Smooth muscle cell (in vitro differentiated cells): ENCODE data around the gene MACROD1. TPM values are rescaled to one million over a fixed set of nuclear protein-coding genes. Genes with fewer than 3 reads are reported as not detected.

ENCODE experiments used
- DNase-seq: peaks from one replicate; lab custom pipeline; 2025; ENCODE audit not compliant: unreplicated experiment; lab: John Stamatoyannopoulos, UW
- H2AFZ ChIP-seq: fragments of 200-600 bp; sonication (generic); 2 replicates; pipeline ENCODE4 v1.6.0; 2016; ENCODE audit warnings: antibody characterized with exemption, low read depth, mild to moderate bottlenecking
- H3F3A ChIP-seq: fragments of 200-600 bp; sonication (generic); 2 replicates; pipeline ENCODE4 v1.6.0; 2017; ENCODE audit warnings: antibody characterized with exemption, low read depth
- H3K27ac ChIP-seq: fragments of 200-600 bp; sonication (generic); 2 replicates; pipeline ENCODE4 v1.5.1; 2016; ENCODE audit warnings: low read depth, mild to moderate bottlenecking
- H3K27me3 ChIP-seq: fragments of 200-600 bp; sonication (generic); 2 replicates; pipeline ENCODE4 v1.6.1; 2016; ENCODE audit warnings: low read depth, mild to moderate bottlenecking
- H3K36me3 ChIP-seq: fragments of 200-600 bp; sonication (generic); 2 replicates; pipeline ENCODE4 v1.5.1; 2016; ENCODE audit warnings: low read depth
- H3K4me1 ChIP-seq: fragments of 200-600 bp; sonication (generic); 2 replicates; pipeline ENCODE4 v1.5.1; 2016; ENCODE audit warnings: low read depth
- H3K4me2 ChIP-seq: fragments of 200-600 bp; sonication (generic); 2 replicates; pipeline ENCODE4 v1.6.0; 2016; ENCODE audit warnings: mild to moderate bottlenecking
- H3K4me3 ChIP-seq: fragments of 200-600 bp; sonication (generic); 2 replicates; pipeline ENCODE4 v1.5.1; 2016; ENCODE audit warnings: mild to moderate bottlenecking
- H3K79me2 ChIP-seq: fragments of 200-600 bp; sonication (generic); 2 replicates; pipeline ENCODE4 v1.6.0; 2016; ENCODE audit warnings: low read depth, mild to moderate bottlenecking
- H3K9ac ChIP-seq: fragments of 200-600 bp; sonication (generic); 2 replicates; pipeline ENCODE4 v1.6.0; 2016; ENCODE audit warnings: low read depth
- H3K9me3 ChIP-seq: fragments of 200-600 bp; sonication (generic); replicated peaks from 2 replicates; pipeline ENCODE4 v1.5.1; 2016; ENCODE audit warnings: low read depth
- H4K20me1 ChIP-seq: fragments of 200-600 bp; sonication (generic); 2 replicates; pipeline ENCODE4 v1.6.0; 2016; ENCODE audit warnings: low read depth
- WGBS: methylation state at CpG from one replicate; pipeline ENCODE4 v1.1.7; 2016; ENCODE audit warnings: low lambda C conversion rate; 5-methylcytosine and 5-hydroxymethylcytosine counted together
- polyA plus RNA-seq: library from polyadenylated mRNA; unstranded; fragments of >200 nt; fragmentation: Nextera tagmentation; extraction: Ambion mirVana; gene quantifications from 2 replicates; pipeline ENCODE4 v1.2.1, GENCODE V29; 2016
- total RNA-seq: library from RNA; depleted of rRNA; stranded (reverse); fragments of >200 nt; gene quantifications from 2 replicates; pipeline ENCODE4 v1.2.3, GENCODE V29; 2014
- TF ChIP-seq, protein P1 (sequence below): fragments of 200-600 bp; sonication (generic); IDR thresholded peaks from 2 replicates; pipeline ENCODE4 v1.5.1; 2017; ENCODE audit warnings: borderline replicate concordance, mild to moderate bottlenecking, antibody characterized with exemption; ENCODE audit not compliant: insufficient read depth, poor library complexity, severe bottlenecking

The MACROD1 gene
- total and polyA plus RNA-seq, 2 experiments from 2014 or later: 9.2 to 32.6 TPM

DNA sequence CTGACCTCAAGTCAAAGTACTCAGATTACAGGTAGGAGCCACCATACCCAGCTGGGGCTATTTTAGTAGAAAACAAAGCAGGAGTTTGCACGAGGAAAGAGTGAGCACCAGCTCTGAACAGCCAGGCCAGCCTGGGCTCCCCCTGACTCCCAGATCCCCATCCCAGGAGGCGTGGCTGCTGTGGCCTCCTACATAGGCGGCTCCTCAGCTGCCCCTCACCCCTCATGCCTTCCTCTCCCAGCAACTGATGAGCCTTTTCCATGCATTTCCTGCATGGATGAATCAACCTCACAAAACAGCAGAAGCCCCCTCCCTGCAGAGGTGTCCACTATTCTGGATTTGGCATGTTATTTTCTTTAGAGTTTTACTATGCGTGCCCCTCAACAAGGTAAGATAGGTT is 140.7 kb downstream of the MACROD1 start:
- no peak for DNase-seq
- TF ChIP-seq, protein P1, sequence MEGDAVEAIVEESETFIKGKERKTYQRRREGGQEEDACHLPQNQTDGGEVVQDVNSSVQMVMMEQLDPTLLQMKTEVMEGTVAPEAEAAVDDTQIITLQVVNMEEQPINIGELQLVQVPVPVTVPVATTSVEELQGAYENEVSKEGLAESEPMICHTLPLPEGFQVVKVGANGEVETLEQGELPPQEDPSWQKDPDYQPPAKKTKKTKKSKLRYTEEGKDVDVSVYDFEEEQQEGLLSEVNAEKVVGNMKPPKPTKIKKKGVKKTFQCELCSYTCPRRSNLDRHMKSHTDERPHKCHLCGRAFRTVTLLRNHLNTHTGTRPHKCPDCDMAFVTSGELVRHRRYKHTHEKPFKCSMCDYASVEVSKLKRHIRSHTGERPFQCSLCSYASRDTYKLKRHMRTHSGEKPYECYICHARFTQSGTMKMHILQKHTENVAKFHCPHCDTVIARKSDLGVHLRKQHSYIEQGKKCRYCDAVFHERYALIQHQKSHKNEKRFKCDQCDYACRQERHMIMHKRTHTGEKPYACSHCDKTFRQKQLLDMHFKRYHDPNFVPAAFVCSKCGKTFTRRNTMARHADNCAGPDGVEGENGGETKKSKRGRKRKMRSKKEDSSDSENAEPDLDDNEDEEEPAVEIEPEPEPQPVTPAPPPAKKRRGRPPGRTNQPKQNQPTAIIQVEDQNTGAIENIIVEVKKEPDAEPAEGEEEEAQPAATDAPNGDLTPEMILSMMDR: no peak
- Histone ChIP-seq H3K79me2 (no peaks in the 10 kb centered on the region), H3K4me3 (no peak overlapping the region), H3K27me3 (no peaks in the 10 kb centered on the region), H3K9me3 (no peaks in the 10 kb centered on the region), H3F3A (no peaks in the 10 kb centered on the region), H3K9ac (no peak overlapping the region), H2AFZ (no peak overlapping the region), H3K36me3 (no peaks in the 10 kb centered on the region), H3K4me1 (peaks cover 14% of the 10 kb centered on the region), H3K4me2 (no peak overlapping the region), H4K20me1 (peaks cover under 1% of the 10 kb centered on the region), H3K27ac (no peak overlapping the region)
- 61% methylated on average over 4 of the region's 4 CpGs for WGBS

DNA sequence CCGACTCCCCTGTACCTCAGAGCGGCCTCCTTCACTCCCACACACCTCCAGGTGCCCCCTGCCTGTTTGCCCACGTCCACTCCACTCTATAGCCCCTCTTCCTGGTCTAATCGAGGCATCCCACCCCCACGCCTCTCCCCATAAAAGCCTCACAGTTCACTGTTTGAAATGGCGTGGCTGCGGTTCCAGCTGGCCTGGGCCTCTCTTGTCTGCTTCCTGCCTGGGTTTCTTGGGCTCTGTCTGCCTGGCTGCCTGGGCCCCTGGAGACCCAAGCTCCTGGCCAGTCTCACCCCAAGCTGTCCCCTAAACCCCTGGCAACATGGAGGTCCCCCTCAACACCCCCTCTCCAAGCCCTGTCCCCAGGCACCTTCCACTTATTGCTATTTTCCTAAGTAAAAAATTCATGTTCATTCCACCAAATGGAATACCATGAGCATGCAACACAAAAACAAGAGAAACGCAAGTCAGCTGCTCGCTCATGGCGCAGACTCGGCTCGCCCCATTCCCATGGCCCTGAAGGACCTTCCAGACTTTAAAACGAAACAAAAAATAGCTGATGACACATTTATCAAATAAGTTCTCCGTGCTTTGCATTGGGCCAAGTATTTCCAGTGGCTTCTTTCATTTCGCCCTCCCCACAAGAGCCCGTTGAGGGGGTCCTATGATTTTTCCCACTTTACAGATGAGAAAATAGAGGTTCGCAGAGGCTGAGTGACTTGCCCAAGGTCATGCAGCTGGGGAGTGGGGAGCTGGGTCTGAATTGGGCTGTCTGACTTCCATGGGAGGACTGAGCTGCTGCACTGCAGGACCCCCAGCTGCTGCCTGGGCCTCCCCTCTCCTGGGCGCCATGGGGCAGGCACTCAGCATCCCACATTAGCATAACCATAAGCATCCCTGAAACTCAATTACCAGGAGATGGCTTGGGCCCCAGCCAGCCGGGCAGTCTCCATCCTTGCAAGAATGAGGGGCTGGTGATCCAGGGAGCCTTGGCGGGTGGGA is 141.9 kb downstream of the MACROD1 start:
- Histone ChIP-seq H3K36me3 (no peaks in the 10 kb centered on the region), H2AFZ (no peak overlapping the region), H3K27me3 (no peaks in the 10 kb centered on the region), H3K4me1 (peaks cover 14% of the 10 kb centered on the region), H3K4me2 (no peak overlapping the region), H3K4me3 (no peak overlapping the region), H4K20me1 (peaks cover 1% of the 10 kb centered on the region), H3K9me3 (no peaks in the 10 kb centered on the region), H3K79me2 (no peaks in the 10 kb centered on the region), H3K9ac (no peak overlapping the region), H3K27ac (no peak overlapping the region), H3F3A (no peaks in the 10 kb centered on the region)
- 84% methylated on average over 20 of the region's 20 CpGs for WGBS
- no peak for DNase-seq
- TF ChIP-seq, protein P1: no peak

- WGBS: 79% methylated on average over 13 of the region's 14 CpGs
- no peak for DNase-seq
- H3K9me3 ChIP-seq: no peaks in the 10 kb centered on the region
- H3K27ac ChIP-seq: no peak overlapping the region
- H3F3A ChIP-seq: no peaks in the 10 kb centered on the region
- no peaks in the 10 kb centered on the region for H3K27me3 ChIP-seq
- TF ChIP-seq, protein P1: no peak
- H3K4me2 ChIP-seq: no peak overlapping the region
- no peaks in the 10 kb centered on the region for H3K79me2 ChIP-seq
- H2AFZ ChIP-seq: no peak overlapping the region
- H3K4me3 ChIP-seq: no peak overlapping the region
- no peaks in the 10 kb centered on the region for H3K36me3 ChIP-seq
- H3K4me1 ChIP-seq: no peaks in the 10 kb centered on the region
- H4K20me1 ChIP-seq: peaks cover 10% of the 10 kb centered on the region
- H3K9ac ChIP-seq: no peak overlapping the region
Measured at GRCh38 chr11:64022125-64022784, 143.7 kb downstream of the MACROD1 start.
